Activated CD4-positive, CD25-positive, alpha-beta regulatory T cell treated with anti-CD3 and anti-CD28 coated beads, Interleukin-2, amount 50 U/mL, for 16 hours (primary cell): ENCODE data around the gene DSC2.
"Not testable (repeated sequence)": the region's sequence is repeated elsewhere in the genome, so short reads cannot be mapped to it uniquely, and the experiment has no call there.

Experiments used
- DNase-seq: peaks from one replicate; pipeline ENCODE4 v3.0.0-alpha.2; 2020; ENCODE audit warnings: low read depth, low spot score

The DSC2 gene

DNA sequence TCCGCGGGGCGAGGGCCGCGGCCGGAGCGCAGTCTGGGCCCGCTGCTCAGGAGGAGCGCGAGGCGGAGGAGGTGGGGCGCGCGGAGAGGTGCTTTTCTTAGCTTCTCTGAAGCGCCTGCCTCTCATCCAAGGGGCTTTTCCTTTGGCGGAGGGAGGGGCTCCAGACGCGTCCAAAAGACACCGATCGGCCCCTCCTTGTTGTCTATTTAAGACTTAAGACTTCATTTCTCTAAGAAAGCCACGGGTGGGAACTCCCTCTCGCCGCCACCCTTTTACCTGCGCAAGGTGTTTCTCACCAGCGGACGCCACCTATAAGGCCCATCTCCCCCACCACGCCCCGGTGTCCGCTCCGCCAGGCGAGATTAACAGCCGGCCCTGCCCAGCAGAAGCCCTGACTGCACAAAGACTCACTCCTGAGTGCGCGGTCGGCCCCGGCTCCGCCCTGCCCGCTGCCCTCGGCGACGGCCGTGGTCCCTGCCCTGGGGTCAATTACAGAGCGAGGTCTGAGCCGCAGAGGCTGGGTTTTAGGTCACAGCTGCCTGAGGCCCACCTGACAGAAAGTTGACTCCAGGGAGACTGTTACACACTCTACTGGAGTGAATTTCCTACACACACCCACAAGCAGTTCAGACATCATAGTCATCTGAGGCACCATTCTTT lies at the start of gene DSC2:
DSC2 (minus strand) TSS at position 397 of the 660 bp plus-strand sequence. CDS start 450 bp downstream, outside the sequence.
- no peak for DNase-seq

GRCh38 chr18:31149351-31149750 lies 47.1 kb upstream of the DSC2 start:
- DNase-seq, result no peak

- no peak for DNase-seq
Observed at GRCh38 chr18:31148600-31148999, 46.4 kb upstream of the DSC2 start.

DNA sequence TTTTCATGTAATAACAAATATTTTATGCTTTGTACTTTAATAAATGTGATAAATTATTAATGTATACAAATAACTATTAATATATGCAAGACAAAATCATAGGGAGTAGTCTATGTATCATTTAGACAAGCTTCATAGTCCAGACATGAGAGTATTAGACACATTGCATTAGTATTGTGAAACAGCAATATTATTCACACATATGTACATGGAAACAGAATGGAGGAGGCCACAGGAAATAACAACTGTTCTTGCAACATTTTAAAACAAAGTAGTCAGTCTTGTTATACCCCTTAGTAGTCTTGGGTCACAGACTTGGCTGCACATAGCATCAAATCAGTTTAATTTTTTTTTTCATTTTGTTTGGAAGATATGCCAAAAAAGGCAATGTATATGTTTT lies 44.6 kb upstream of the DSC2 start:
- DNase-seq, result no peak

- DNase-seq, result no peak
Observed at GRCh38 chr18:31143025-31143424, 40.8 kb upstream of the DSC2 start.

GRCh38 chr18:31138709-31139108 lies 36.5 kb upstream of the DSC2 start:
- DNase-seq, result no peak

DNA sequence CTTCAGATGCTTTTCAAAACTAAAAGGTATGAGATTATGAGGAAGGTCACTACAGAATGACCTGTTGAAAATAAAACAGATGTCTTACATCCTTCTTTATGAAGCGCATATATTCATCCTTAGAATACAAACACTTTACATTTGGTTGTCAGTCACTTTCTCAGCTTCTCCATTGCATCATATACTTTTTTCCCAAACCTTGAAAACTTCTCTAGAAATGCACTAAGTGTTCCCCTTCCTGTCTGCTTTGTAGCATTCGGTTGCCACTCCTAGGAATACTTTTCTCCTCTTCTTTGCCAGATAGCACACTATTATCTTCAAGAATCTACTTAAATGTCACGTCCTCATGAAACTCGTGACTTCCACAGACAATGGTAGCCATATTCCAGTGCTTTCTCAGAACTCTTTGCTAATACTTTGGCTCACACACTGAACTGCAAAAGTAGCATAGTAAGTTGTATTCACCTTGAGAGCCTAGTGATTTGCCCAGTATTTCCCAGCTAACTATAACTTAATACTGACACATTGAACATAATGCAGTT lies 32.8 kb upstream of the DSC2 start:
- DNase-seq, result no peak

DNA sequence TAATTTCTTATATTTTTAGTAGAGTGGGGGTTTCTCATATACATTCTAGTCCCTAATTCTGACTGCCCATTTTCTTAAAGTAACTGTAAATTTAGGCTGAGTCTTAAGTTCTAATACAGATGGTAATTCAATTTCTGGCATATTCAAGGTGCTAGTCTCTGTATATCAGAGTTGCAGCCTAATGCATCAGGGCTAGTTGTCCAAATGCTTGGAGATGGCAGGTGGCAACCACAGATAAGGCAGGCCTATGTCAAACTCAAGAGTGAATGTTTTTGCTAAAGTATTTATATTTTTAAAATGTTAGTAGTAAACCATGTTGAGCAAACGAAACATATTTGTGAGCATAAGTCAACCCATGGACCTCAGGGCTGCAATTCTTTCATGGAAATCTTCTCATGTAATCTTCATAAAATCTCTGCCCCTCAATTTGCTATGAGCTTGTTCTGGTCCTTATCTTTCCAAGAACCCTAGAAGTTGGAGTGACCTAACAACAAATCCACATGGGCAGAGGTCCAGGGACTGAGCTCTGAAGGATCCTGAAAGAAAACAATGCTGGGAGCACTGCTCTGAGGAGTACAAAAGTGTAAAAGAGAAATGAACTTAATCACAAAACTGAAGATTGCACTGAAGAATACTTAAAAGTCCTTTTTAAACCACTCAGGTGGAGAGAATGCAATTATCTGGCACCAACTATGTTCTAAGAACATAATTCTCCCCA lies 27.3 kb upstream of the DSC2 start:
- DNase-seq, result no peak

GRCh38 chr18:31125878-31126277 lies 23.7 kb upstream of the DSC2 start:
- no peak for DNase-seq

- DNase-seq, result not testable (repeated sequence)
Observed at GRCh38 chr18:31123125-31123524, 20.9 kb upstream of the DSC2 start.

DNA sequence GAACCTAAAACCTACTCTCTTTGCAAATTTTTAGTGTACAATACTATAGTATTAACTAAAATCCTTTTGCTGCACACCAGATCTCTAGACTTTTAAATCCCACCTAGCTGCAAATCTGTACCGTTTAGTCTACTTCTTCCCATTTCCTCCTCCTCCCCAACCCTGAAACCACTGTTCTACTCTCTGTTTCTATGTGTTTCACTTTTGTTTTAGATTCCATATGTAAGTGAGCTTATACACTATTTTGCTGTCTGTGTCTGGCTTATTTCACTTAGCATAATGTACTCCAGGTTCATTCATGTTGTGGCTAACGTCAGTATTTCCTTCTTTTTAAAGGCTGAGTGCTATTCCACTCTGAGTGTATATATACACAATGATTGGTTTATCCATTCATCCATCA lies 18.4 kb upstream of the DSC2 start:
- no peak for DNase-seq

- DNase-seq, result no peak
Observed at GRCh38 chr18:31116853-31117595, 14.8 kb upstream of the DSC2 start.

DNA sequence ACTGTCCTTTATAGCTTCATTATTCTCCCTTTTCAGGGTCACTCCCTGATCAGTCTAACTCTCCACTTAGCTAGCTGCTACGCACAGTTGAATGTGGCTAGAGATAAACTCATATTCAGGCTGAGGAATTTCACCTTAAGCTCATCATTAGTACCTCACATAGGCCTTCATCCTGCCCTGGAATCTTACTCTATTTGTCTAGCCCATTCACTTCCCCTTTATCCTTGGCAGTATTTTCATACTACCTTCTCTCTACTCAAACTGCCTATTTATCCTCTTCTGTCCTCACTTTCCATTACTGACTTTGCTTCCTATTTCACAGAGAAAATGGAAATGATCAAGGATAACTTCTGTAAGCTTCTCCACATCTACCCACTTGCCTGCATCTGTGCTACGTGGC lies 10.6 kb upstream of the DSC2 start:
- no peak for DNase-seq

DNA sequence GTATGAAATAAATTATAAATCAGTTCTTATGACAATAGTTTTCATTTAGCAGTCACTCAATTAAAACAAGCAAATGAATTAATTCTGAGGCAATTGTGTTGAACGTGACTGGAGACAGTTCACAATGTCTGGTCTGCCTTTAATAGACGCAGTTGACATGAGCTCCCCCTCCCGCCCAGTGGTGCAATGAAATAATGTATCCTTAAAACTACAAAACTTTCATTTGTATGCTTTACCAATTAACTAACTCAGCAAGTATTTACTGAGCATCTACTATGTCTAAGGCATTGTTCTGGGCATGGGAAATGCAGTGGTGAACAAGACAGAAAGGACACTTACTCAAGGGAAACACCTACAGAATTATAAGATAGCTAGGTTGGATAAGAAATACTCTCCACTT lies 3.5 kb upstream of the DSC2 start:
- no peak for DNase-seq

- DNase-seq, result no peak
Observed at GRCh38 chr18:31104444-31104843, 2.2 kb upstream of the DSC2 start.

DNA sequence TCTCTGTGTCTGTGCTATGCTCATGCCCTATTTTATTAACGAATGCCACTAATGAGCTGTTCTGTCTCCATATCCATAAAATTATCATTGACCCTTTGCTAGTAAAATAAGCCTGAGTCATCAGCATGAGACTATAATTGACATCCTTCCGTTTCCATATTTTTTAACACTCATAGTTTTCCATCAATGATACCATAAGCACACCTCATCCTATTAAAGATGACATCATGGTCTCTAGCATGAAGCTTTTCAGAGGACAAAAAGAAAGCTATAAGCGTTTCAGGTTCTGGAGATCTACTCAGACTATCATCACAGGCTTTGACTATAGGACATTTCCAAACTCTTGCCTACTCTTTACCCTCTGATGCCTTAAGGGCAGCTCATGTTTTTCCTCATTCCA lies 1.2 kb upstream of the DSC2 start:
- DNase-seq, result no peak

GRCh38 chr18:31102941-31103340 lies 720 bp upstream of the DSC2 start:
- DNase-seq, result no peak

GRCh38 chr18:31101183-31102024 lies 817 bp downstream of the DSC2 start:
- no peak for DNase-seq

DNA sequence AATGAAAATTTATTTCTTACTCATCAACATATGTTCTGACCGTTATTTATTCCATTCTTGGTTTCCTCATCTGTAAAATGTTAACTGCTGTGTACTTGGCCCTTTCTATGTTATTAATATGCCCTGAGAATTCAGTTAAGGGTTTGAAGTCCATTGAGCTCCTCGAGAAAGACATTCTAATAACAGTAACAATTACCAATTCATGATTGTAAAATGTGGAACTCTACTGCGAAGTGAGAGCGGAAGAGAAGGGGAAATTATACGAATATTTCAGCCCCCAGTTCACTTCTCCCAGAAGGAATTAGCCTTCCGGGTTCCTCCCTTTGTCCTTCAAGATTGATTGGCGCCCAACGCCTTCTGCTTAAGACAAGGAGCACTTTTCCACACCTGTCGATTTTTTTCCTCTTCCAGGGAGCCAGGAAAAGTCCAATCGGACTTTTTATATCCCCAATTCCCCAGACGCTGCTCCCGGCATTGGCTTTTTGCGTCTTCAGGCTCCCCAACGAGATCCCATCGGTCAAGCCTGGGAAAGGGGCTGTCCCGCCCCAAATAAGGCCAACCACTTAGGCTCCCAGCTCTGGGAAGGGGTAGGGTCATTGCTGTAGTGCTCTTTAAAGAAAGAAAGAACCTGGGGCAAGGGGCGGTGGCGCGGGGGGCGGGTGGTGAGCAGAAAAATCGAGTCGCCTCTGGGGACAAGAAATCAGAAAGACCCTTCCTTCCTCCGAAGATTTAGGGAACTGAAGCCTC lies 1.6 kb downstream of the DSC2 start:
- no peak for DNase-seq

- no peak for DNase-seq
Observed at GRCh38 chr18:31099450-31100230, 2.6 kb downstream of the DSC2 start.
